ENCODE measurements around the gene RBBP7. TPM values are rescaled to one million over a fixed set of nuclear protein-coding genes. Genes with fewer than 3 reads are reported as not detected.

RBBP7 gene
- total and polyA plus RNA-seq, 10 of the 15 experiments (the other 5 are each of a cell fraction or from before 2014, with no cell fraction given), result 95.3 to 277 (median 194) TPM

GRCh38 chrX:16903274-16904022 lies 33.3 kb upstream of the RBBP7 start (continued):
- TF ChIP-seq E4F1 (IDR thresholded peaks at IDR 0.05; ENCODE audit: borderline replicate concordance, partially characterized antibody), result no peak
- no peak for TF ChIP-seq ZNF622 (IDR thresholded peaks at IDR 0.05)
- no peak for TF ChIP-seq USF2 (IDR thresholded peaks at IDR 0.05; ENCODE audit: borderline replicate concordance, low read depth, low read length)
- TF ChIP-seq CBFB (IDR thresholded peaks at IDR 0.05; ENCODE audit: low read depth), result no peak
- TF ChIP-seq FOXK2 (IDR thresholded peaks at IDR 0.05), result no peak
- no peak for TF ChIP-seq ZNF687 (IDR thresholded peaks at IDR 0.05)
- no peak for TF ChIP-seq CBX5 (IDR thresholded peaks at IDR 0.05; ENCODE audit: low read depth)

Data from GM12878 (cell line).